LNCAP (cell line): Measurements from ENCODE around the gene RASSF8.

Experiments used
- CTCF ChIP-seq: fragments of 450-650 bp; IDR thresholded peaks from 2 replicates; pipeline ENCODE4 v1.5.1; 2017; ENCODE audit warnings: mild to moderate bottlenecking

The RASSF8 gene

GRCh38 chr12:26010293-26010821 is 51.9 kb downstream of the RASSF8 start:
- no peak for TF ChIP-seq CTCF

GRCh38 chr12:26011099-26011498 is 52.6 kb downstream of the RASSF8 start:
- TF ChIP-seq CTCF, result no peak

DNA sequence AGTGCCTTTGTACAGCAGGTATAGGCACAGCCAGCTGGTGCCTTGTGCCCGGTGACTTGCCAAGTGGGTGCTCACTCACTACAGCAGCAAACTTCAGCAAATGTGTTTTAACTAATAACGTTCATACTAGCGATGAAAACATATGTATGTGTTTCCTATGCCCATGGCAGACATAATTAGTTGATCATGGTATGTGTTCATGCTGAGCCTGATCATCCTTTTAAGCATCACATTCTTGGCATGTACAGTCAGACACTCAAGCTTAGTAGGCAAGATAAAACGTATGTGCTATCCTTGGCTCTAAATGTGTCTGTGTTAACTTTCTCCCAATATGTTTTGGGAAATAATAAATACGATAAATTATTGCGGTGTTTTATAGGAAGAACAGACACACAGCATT is 55.6 kb downstream of the RASSF8 start:
- no peak for TF ChIP-seq CTCF

- no peak for TF ChIP-seq CTCF
Observed at GRCh38 chr12:26016516-26016915, 58.0 kb downstream of the RASSF8 start.

DNA sequence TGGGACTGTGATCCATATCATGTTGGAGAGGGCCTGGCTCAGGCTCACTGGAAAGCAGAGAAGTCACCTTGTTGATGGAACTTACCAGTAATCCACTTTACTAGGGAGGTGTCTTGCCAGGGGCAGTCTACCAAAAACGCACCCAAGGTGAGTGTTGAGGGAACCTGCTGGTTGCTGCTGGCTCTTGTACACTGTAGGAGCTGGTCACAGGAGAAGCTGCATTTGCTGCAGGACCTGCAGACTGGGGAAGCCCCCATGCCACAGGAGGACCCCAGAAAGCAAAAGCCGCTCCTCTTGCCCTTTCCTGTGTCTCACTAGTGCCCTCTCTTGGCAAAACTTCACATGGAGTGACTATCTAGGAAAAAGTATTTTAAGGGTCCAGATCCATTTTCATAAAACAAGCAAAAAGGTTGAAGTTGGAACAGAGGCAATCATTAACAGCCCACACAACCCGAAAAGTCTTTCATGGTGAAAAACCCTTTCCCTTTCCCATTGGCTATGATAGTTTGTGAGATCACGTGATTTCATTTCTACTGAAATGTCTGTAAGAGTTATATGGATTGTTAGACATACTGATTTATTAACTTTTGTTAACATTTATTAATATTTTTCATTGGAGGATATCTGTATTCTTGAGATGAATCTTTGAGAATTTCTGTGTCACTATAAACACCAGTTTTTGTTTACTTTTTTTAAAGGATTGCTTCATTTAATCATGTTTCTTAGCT is 59.2 kb downstream of the RASSF8 start:
- peak; percentile 75 for TF ChIP-seq CTCF

- TF ChIP-seq CTCF, result no peak
Observed at GRCh38 chr12:26018926-26019325, 60.4 kb downstream of the RASSF8 start.

- no peak for TF ChIP-seq CTCF
Observed at GRCh38 chr12:26021534-26021933, 63.1 kb downstream of the RASSF8 start.
